B cell (primary cell): Measurements from ENCODE around the gene PTP4A1. TPM values are rescaled to one million over a fixed set of nuclear protein-coding genes. Genes with fewer than 3 reads are reported as not detected.

Experiments
- ATAC-seq: fragments of 200-7000 bp; cut with Tn5 transposase; one replicate; pipeline ENCODE4 v1.10.0; 2021; ENCODE audit warnings: low read depth, mild to moderate bottlenecking, moderate number of reproducible peaks, moderate library complexity
- CTCF ChIA-PET: fragments of 350-600 bp; sonication (Branson Sonifier 250); formaldehyde crosslinking; loops from one replicate; lab custom pipeline; 2021; ENCODE audit warnings: antibody characterized with exemption, inconsistent platforms; lab: Charles Lee
- POLR2A ChIA-PET: fragments of 350-600 bp; sonication (Branson Sonifier 250); formaldehyde crosslinking; loops from one replicate; lab custom pipeline; 2021; ENCODE audit warnings: antibody characterized with exemption; lab: Charles Lee
- DNase-seq: peaks from one replicate; pipeline ENCODE4 v3.0.0; 2013
- H2AFZ ChIP-seq: 2 replicates; pipeline ENCODE4 v1.6.1; 2012; ENCODE audit warnings: mild to moderate bottlenecking, low read depth, low read length; ENCODE audit not compliant: insufficient read depth, poor library complexity, severe bottlenecking
- H3K27ac ChIP-seq, 2 donors: 1 replicate in 1 of 2; 2 replicates in 1 of 2; pipeline ENCODE4 v1.5.1; 2012 to 2013; ENCODE audit warnings: low read length in 2 of 2, mild to moderate bottlenecking in 2 of 2, moderate library complexity in 1 of 2
- H3K27me3 ChIP-seq, 4 experiments: fragments of 200-600 bp in 1 of 4; sonication (generic) in 1 of 4; replicated peaks in 1 of 4; 1 replicate in 2 of 4; 2 replicates in 2 of 4; pipeline versions ENCODE4 v1.6.1 to v1.7.0; 2013 to 2016; ENCODE audit warnings: low read length in 3 of 4, mild to moderate bottlenecking in 2 of 4, mixed read lengths in 1 of 4, moderate library complexity in 1 of 4; ENCODE audit not compliant: insufficient read depth in 4 of 4, control insufficient read depth in 3 of 4; ENCODE audit errors: control extremely low read depth in 1 of 4
- H3K36me3 ChIP-seq, 2 experiments: replicated peaks in 1 of 2; 1 replicate in 1 of 2; 2 replicates in 1 of 2; pipeline versions ENCODE4 v1.6.1 to v1.7.1; 2013; ENCODE audit warnings: low read length in 1 of 2; ENCODE audit not compliant: insufficient read depth in 2 of 2, control insufficient read depth in 1 of 2; ENCODE audit errors: control extremely low read depth in 1 of 2, extremely low read depth in 1 of 2
- H3K4me1 ChIP-seq, 2 donors: fragments of 200-600 bp in 1 of 2; sonication (generic) in 1 of 2; 1 replicate in 1 of 2; 2 replicates in 1 of 2; pipeline versions ENCODE4 v1.5.1 to v1.6.1; 2013 to 2017; ENCODE audit warnings: low read length in 2 of 2; ENCODE audit not compliant: control insufficient read depth in 2 of 2, insufficient read depth in 2 of 2
- H3K4me2 ChIP-seq: replicated peaks from 2 replicates; pipeline ENCODE3; 2012; ENCODE audit warnings: mild to moderate bottlenecking, low read depth, low read length; ENCODE audit not compliant: poor library complexity, severe bottlenecking
- H3K4me3 ChIP-seq, 5 experiments: fragments of 200-600 bp in 1 of 5; sonication (generic) in 1 of 5; 1 replicate in 3 of 5; 2 replicates in 2 of 5; pipeline versions ENCODE4 v1.5.1 to v1.7.0; 2011 to 2016; ENCODE audit warnings: low read length in 4 of 5, mild to moderate bottlenecking in 4 of 5, low read depth in 2 of 5, control low read depth in 1 of 5, moderate library complexity in 1 of 5; ENCODE audit not compliant: insufficient read depth in 1 of 5; ENCODE audit errors: control extremely low read depth in 1 of 5, extremely low read depth in 1 of 5
- H3K79me2 ChIP-seq: fragments of 200-600 bp; sonication (generic); one replicate; pipeline ENCODE4 v1.6.0; 2016; ENCODE audit warnings: low read length; ENCODE audit not compliant: control insufficient read depth, insufficient read depth
- H3K9ac ChIP-seq: fragments of 200-600 bp; sonication (generic); 2 replicates; pipeline ENCODE4 v1.6.1; 2017; ENCODE audit warnings: mild to moderate bottlenecking, low read length, moderate library complexity
- H3K9me3 ChIP-seq, 3 donors: one replicate each; pipeline versions ENCODE4 v1.6.1 to v1.7.1; 2013; ENCODE audit warnings: low read length in 2 of 3; ENCODE audit not compliant: control insufficient read depth in 2 of 3, insufficient read depth in 1 of 3; ENCODE audit errors: control extremely low read depth in 1 of 3
- H4K20me1 ChIP-seq: 2 replicates; pipeline ENCODE4 v1.6.0; 2012; ENCODE audit warnings: mild to moderate bottlenecking, low read length; ENCODE audit not compliant: insufficient read depth, control insufficient read depth, poor library complexity, severe bottlenecking
- H3K27ac Mint-ChIP-seq: one replicate; pipeline ENCODE4 v1.8.0; 2021; ENCODE audit warnings: mixed read lengths
- H3K27me3 Mint-ChIP-seq: one replicate; pipeline ENCODE4 v1.8.0; 2021; ENCODE audit warnings: mixed read lengths
- H3K4me1 Mint-ChIP-seq: one replicate; pipeline ENCODE4 v1.8.0; 2021; ENCODE audit warnings: mixed read lengths
- H3K4me3 Mint-ChIP-seq: one replicate; pipeline ENCODE4 v1.8.0; 2021; ENCODE audit warnings: mixed read lengths
- H3K9me3 Mint-ChIP-seq: one replicate; pipeline ENCODE4 v1.8.0; 2022; ENCODE audit warnings: mixed read lengths; ENCODE audit not compliant: insufficient read depth
- CTCF ChIP-seq: fragments of 200-600 bp; IDR thresholded peaks from one replicate; pipeline ENCODE4 v1.8.0; 2022; ENCODE audit warnings: antibody characterized with exemption, mild to moderate bottlenecking
- EZH2 ChIP-seq: IDR thresholded peaks from 2 replicates; pipeline ENCODE4 v1.6.1; 2012; ENCODE audit warnings: borderline replicate concordance, low read depth, mild to moderate bottlenecking, moderate library complexity, low read length; ENCODE audit not compliant: insufficient read depth, poor library complexity, severe bottlenecking
- WGBS: methylation state at CpG from one replicate; pipeline ENCODE4 v1.1.5; 2013; ENCODE audit warnings: missing lambda C conversion rate; ENCODE audit not compliant: insufficient coverage; 5-methylcytosine and 5-hydroxymethylcytosine counted together
- intact Hi-C: fragments of 100-400 bp; cut with micrococcal nuclease; formaldehyde crosslinking; loops from one replicate; pipeline ENCODE4 v1.10.0; 2022
- polyA plus RNA-seq: library from polyadenylated mRNA; depleted of rRNA; stranded (reverse); fragments of >200 nt; gene quantifications from 2 replicates; pipeline ENCODE4 v1.2.3, GENCODE V29; 2012
- total RNA-seq, 2 donors: library from RNA; stranded (reverse); fragments of 120-200 nt in 1 of 2; gene quantifications; 1 replicate in 1 of 2; 2 replicates in 1 of 2; pipeline versions ENCODE4 v1.2.3 to v1.2.4, GENCODE V29; 2013 to 2022

PTP4A1 gene
- total and polyA plus RNA-seq, 2 donors (not counting 1 experiment from before 2014, with no cell fraction given): 33.7 to 80.6 TPM

DNA sequence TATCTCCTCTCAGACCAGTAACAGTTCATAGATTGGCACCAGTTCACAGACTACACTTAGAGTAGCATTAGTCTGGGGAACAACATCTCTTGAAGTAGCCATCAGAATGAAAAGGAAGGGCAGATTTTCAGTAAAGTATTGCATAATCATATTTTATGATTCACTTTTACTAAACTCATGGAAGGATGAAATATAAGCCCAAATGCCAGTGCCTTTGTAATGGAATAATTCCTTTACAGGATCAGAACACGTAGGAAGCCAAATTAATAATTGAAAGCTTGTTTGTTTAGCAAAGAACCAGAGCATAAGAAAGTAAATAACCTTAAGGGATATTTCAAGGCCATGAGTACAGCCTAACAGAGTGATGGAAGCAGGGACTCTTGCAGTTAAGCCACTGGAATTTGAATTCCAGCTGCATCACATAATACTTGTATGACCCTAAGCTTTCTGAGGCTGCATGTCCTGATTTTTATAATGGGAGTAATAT, 11.4 kb upstream of the PTP4A1 start:
- H3K36me3 ChIP-seq: no peaks in the 10 kb centered on the region
- H3K4me2 ChIP-seq: no peak overlapping the region
- H3K4me3 ChIP-seq: no peak overlapping the region
- TF ChIP-seq EZH2: no peak
- no peak for TF ChIP-seq CTCF
- DNase-seq: no peak
- H4K20me1 ChIP-seq: no peaks in the 10 kb centered on the region
- no peaks in the 10 kb centered on the region for H3K79me2 ChIP-seq
- Mint-ChIP-seq H3K4me3 (no peak overlapping the region), H3K27ac (no peak overlapping the region), H3K9me3 (no peaks in the 10 kb centered on the region), H3K4me1 (no peaks in the 10 kb centered on the region), H3K27me3 (peaks cover 12% of the 10 kb centered on the region)
- H3K9me3 ChIP-seq: no peaks in the 10 kb centered on the region
- ATAC-seq: no peak
- H3K4me1 ChIP-seq: no peaks in the 10 kb centered on the region
- ChIA-PET POLR2A (no interaction called here), CTCF (interaction anchor here (0.8 kb wide), 1 partner anchor 13 kb away, joined by 4 read pairs; no protein-coding TSS in a partner anchor)
- WGBS: no CpG with 5 or more reads among the region's 1 CpG
- no peak overlapping the region for H3K27ac ChIP-seq
- H3K27me3 ChIP-seq: peaks cover 0 to 4% (median 0%) of the 10 kb centered on the region in 4 experiments
- no peak overlapping the region for H3K9ac ChIP-seq
- intact Hi-C loops: no loop called here
- H2AFZ ChIP-seq: no peak overlapping the region

DNA sequence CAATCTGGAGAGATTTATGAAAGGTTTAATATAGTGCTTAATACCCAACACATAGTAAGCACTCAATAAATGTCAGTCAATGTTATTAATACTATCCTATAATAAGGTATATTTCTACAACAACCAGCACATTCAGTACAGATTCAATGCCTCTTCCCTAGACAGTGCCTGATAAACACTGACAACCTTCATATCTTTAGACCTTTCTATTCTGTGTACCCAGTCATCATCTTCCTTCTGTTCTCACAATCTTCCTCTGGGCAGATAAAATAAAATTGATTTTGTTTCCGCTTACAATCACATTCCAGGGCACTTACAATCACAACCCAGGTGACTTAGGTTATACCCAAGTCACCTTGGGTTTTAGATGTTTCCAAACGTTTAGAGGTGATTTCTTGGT, 11.0 kb upstream of the PTP4A1 start:
- TF ChIP-seq CTCF: no peak
- TF ChIP-seq EZH2: no peak
- Histone ChIP-seq H3K9ac (no peak overlapping the region), H3K27ac (no peak overlapping the region), H3K9me3 (no peaks in the 10 kb centered on the region), H3K36me3 (no peaks in the 10 kb centered on the region), H3K79me2 (no peaks in the 10 kb centered on the region), H3K4me2 (no peak overlapping the region), H2AFZ (no peak overlapping the region), H3K27me3 (peaks cover 0 to 4% (median 0%) of the 10 kb centered on the region in 4 experiments), H3K4me1 (no peaks in the 10 kb centered on the region), H3K4me3 (no peak overlapping the region), H4K20me1 (no peaks in the 10 kb centered on the region)
- H3K27ac Mint-ChIP-seq: no peak overlapping the region
- POLR2A ChIA-PET: no interaction called here
- no peak for DNase-seq
- intact Hi-C loops: no loop called here
- H3K27me3 Mint-ChIP-seq: peaks cover 10% of the 10 kb centered on the region
- ATAC-seq: no peak
- H3K9me3 Mint-ChIP-seq: no peaks in the 10 kb centered on the region
- CTCF ChIA-PET: interaction anchor here (0.8 kb wide), 1 partner anchor 13 kb away, joined by 4 read pairs; no protein-coding TSS in a partner anchor
- no CpG with 5 or more reads among the region's 2 CpGs for WGBS
- no peaks in the 10 kb centered on the region for H3K4me1 Mint-ChIP-seq
- H3K4me3 Mint-ChIP-seq: no peak overlapping the region
